ENCODE results near the gene RAB40C. TPM values are rescaled to one million over a fixed set of nuclear protein-coding genes. Genes with fewer than 3 reads are reported as not detected.

Gene RAB40C
- total and polyA plus RNA-seq, 9 of the 15 experiments (the other 6 are each of a cell fraction or from before 2014, with no cell fraction given) = 0.17 to 23.4 (median 8.7) TPM

GRCh38 chr16:635573-636205 lies 45.8 kb downstream of the RAB40C start (continued):
- TF ChIP-seq CEBPZ (IDR thresholded peaks at IDR 0.05; ENCODE audit: borderline replicate concordance, low read depth, low read length) (no peak), DNMT1 (IDR thresholded peaks at IDR 0.05) (no peak), GATAD2A (IDR thresholded peaks at IDR 0.05) (peak; percentile 43; the same call in 1 of the 2 replicates), TCF7 (IDR thresholded peaks at IDR 0.05; ENCODE audit: borderline replicate concordance) (no peak), CBFA2T3 (IDR thresholded peaks at IDR 0.05) (no peak), C11orf30 (IDR thresholded peaks at IDR 0.05; ENCODE audit: low read depth) (no peak), RBM14 (IDR thresholded peaks at IDR 0.05; ENCODE audit: borderline replicate concordance, insufficient read depth, low read depth, low read length) (no peak), ATF4 (CRISPR knock-in tag; IDR thresholded peaks at IDR 0.05) (no peak), FOXP1 (CRISPR knock-in tag; IDR thresholded peaks at IDR 0.05) (peak; percentile 88; the same call in 1 of the 2 replicates), DEAF1 (CRISPR knock-in tag; IDR thresholded peaks at IDR 0.05) (0 out of 2 replicates have a peak, but pooled peaks have one; percentile 25), ZBTB17 (CRISPR knock-in tag; IDR thresholded peaks at IDR 0.05) (0 out of 2 replicates have a peak, but pooled peaks have one; percentile 42), FOXM1 (IDR thresholded peaks at IDR 0.05; ENCODE audit: low read depth) (no peak), FOXM1 (CRISPR knock-in tag; IDR thresholded peaks at IDR 0.05; ENCODE audit: low read depth) (peak; percentile 95), ZBTB34 (CRISPR knock-in tag; IDR thresholded peaks at IDR 0.05) (no peak), MAFG (tag; conservative IDR thresholded peaks at IDR 0.05) (no peak), AFF4 (CRISPR knock-in tag; IDR thresholded peaks at IDR 0.05) (peak; percentile 88; the same call in 1 of the 2 replicates)
